Heart right ventricle (tissue), 16 donors: ENCODE results near the gene AMMECR1L. TPM values are rescaled to one million over a fixed set of nuclear protein-coding genes. Genes with fewer than 3 reads are reported as not detected.

Source experiments
- ATAC-seq, 8 donors: fragments of 200-7000 bp; cut with Tn5 transposase; one replicate each; pipeline ENCODE4 v1.9.1; 2020; ENCODE audit warnings: mild to moderate bottlenecking in 8 of 8, moderate library complexity in 8 of 8, moderate number of reproducible peaks in 1 of 8
- DNase-seq, 2 donors: peaks; one replicate each; pipeline ENCODE4 v3.0.0-alpha.2; 2020
- H3K27ac ChIP-seq, 10 donors: fragments of 200-600 bp; sonication (generic) in 2 of 10; one replicate each; pipeline versions ENCODE4 v1.5.0 to v1.8.0; 2020 to 2022; ENCODE audit warnings: mild to moderate bottlenecking in 3 of 10
- H3K27me3 ChIP-seq, 7 donors: fragments of 200-600 bp; one replicate each; pipeline ENCODE4 v1.8.0; 2021 to 2022; ENCODE audit warnings: mild to moderate bottlenecking in 2 of 7
- H3K36me3 ChIP-seq, 9 donors: fragments of 200-600 bp; sonication (generic) in 1 of 9; one replicate each; pipeline versions ENCODE4 v1.5.0 to v1.8.0; 2020 to 2022; ENCODE audit warnings: mild to moderate bottlenecking in 2 of 9
- H3K4me1 ChIP-seq, 9 donors: fragments of 200-600 bp; sonication (generic) in 1 of 9; one replicate each; pipeline versions ENCODE4 v1.5.0 to v1.8.0; 2020 to 2022; ENCODE audit warnings: mild to moderate bottlenecking in 4 of 9
- H3K4me3 ChIP-seq, 10 donors: fragments of 200-600 bp; sonication (generic) in 2 of 10; one replicate each; pipeline versions ENCODE4 v1.5.0 to v1.8.0; 2020 to 2022; ENCODE audit warnings: mild to moderate bottlenecking in 7 of 10, moderate library complexity in 2 of 10
- H3K9me3 ChIP-seq, 11 donors: fragments of 200-600 bp in 10 of 11; sonication (generic) in 2 of 11; one replicate each; pipeline versions ENCODE4 v1.5.0 to v1.8.0; 2013 to 2022; ENCODE audit warnings: mild to moderate bottlenecking in 2 of 11, control low read depth in 1 of 11, moderate library complexity in 1 of 11
- CTCF ChIP-seq, 9 donors: fragments of 200-600 bp; sonication (generic) in 2 of 9; IDR thresholded peaks; one replicate each; pipeline versions ENCODE4 v1.5.0 to v1.8.0; 2021 to 2022; ENCODE audit warnings: antibody characterized with exemption in 9 of 9, mild to moderate bottlenecking in 5 of 9, moderate library complexity in 1 of 9
- WGBS, 2 donors: extraction: QIAGEN DNeasy Blood & Tissue Kit; methylation state at CpG; one replicate each; pipeline ENCODE4 v1.1.7; 2013; ENCODE audit warnings: inconsistent platforms in 1 of 2; 5-methylcytosine and 5-hydroxymethylcytosine counted together
- intact Hi-C, 10 donors: fragments of 100-400 bp; cut with DNase I; formaldehyde crosslinking; loops; one replicate each; pipeline versions ENCODE4 v1.11.1 to v1.14.2; 2022
- polyA plus RNA-seq, 2 donors: library from polyadenylated mRNA; stranded (reverse); fragments of 200-250 nt; gene quantifications; one replicate each; pipeline ENCODE4 v1.2.3, GENCODE V29; 2013
- total RNA-seq, 10 donors: library from RNA; stranded (reverse); fragmentation: NEBNext Ultra II Directional in 3 of 10; extraction: Animal tissue kit (Norgen Biotek cat#: 25700) in 3 of 10; gene quantifications; one replicate each; pipeline versions ENCODE4 v1.2.1 to v1.2.4, GENCODE V29; 2021 to 2023
- donor health status: Arrhythmogenic right ventricular cardiomyopathy.
- donor health status: ischemic (EF 13 %, LVEDD 7.1; RV severe dilation, severe dysfunction).
- donor health status: healthy with polysubstance abuse.
- donor health status: DM: no; HTN: yes; CAD: no.
- donor health status: DM: no; HTN: no; CAD: no.
- donor health status: ischemic (EF 25% LVEDD 6.9; RV normal size, moderate dysfunction).
- donor health status: ischemic (EF 25% LVEDD 5.7; RV mildly dilated, moderate dysfunction).
- donor health status: healthy.
- donor health status: DM: yes; HTN: yes; CAD: no.
- donor health status: Ischemic cardiomyopathy.
- donor health status: ischemic (EF 35%, LVEDD 5.7; RV mildly dilated, moderate dysfunction).
- donor health status: nonischemic (EF 11% LVEDD 7.7; RV severe dilation, severe dysfunction).
- donor health status: DM: yes; HTN: yes; CAD: no.
- donor health status: PGD.
- donor health status: ischemic (EF 29% LVEDD 5.4; RV normal size, mild dysfunction).
- donor health status: nonischemic (EF 23%, LVEDD 6.1; RV moderate dilation, normal function).

Gene AMMECR1L
- total and polyA plus RNA-seq, 12 donors, result 6.6 to 13.2 (median 10.4) TPM

DNA sequence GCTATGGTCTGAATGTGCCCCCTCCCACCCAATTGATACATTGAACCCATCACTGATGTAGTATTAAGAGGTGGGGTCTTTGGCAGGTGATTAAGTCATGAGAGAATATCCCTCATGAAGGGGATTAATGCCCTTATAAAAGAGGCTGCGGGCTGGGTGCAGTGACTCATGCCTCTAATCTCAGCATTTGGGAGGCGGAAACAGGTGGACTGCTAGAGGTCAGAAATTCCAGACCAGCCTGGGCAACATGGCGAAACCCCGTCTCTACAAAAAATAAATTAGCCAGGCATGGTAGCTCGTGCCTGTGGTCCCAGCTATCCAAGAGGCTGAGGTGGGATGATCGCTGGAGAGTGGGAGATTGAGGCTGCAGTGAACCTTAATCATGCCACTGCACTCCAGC, 42.1 kb downstream of the AMMECR1L start:
- no peak for TF ChIP-seq CTCF (IDR thresholded peaks at IDR 0.05)
- 97 to 98% methylated on average over 6 of the region's 6 CpGs for WGBS, 2 donors
- peaks cover 0 to 49% (median 18%) of the 10 kb centered on the region in 9 donors for H3K36me3 ChIP-seq
- no peaks in the 10 kb centered on the region for H3K9me3 ChIP-seq
- ATAC-seq, result no peak
- DNase-seq, result no peak
- no peak overlapping the region for H3K4me3 ChIP-seq
- no peak overlapping the region for H3K27ac ChIP-seq
- no peaks in the 10 kb centered on the region for H3K4me1 ChIP-seq
- H3K27me3 ChIP-seq, result no peaks in the 10 kb centered on the region
- intact Hi-C loops, result no loop called here

DNA sequence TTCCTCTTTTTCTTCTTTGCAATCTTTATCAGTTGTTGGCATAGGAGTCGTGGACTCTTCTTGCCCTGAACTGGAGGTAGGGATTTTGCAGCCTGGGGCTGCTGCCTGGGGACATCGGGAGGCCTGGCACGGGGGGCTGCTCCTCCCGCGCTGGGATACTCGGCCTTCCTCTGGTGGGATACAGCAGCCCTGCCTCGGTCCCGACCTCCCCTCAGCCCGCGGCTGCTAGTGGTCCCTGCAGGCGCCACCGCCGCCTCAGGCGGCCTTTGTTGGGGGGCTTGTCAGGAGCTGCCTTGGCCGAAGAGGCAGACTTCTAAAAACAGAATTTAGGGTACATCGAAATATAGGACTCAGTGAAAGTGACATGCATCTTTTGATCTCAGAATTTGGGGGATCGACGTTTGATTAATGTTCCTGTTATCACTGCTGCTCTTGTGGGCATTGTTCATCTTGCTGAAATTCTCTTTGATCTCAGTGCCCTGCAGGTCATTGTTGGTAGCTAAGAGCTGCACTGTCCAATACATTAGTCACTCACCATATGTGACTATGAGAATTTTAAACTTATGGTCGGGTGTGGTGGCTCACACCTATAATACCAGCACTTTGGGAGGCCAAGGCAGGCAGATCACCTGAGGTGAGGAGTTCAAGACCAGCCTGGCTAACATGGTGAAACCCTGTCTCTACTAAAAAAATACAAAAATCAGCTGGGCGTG, 44.1 kb downstream of the AMMECR1L start:
- no peaks in the 10 kb centered on the region for H3K27me3 ChIP-seq
- peaks cover 0 to 28% (median 9%) of the 10 kb centered on the region in 9 donors for H3K36me3 ChIP-seq
- no peak for DNase-seq
- WGBS, 2 donors, result 78 to 80% methylated on average over 20 of the region's 20 CpGs
- no peaks in the 10 kb centered on the region for H3K4me1 ChIP-seq
- ATAC-seq, result no peak
- no peak for TF ChIP-seq CTCF (IDR thresholded peaks at IDR 0.05)
- no peak overlapping the region for H3K4me3 ChIP-seq
- intact Hi-C loops, result no loop called here
- H3K9me3 ChIP-seq, result no peaks in the 10 kb centered on the region
- no peak overlapping the region for H3K27ac ChIP-seq

DNA sequence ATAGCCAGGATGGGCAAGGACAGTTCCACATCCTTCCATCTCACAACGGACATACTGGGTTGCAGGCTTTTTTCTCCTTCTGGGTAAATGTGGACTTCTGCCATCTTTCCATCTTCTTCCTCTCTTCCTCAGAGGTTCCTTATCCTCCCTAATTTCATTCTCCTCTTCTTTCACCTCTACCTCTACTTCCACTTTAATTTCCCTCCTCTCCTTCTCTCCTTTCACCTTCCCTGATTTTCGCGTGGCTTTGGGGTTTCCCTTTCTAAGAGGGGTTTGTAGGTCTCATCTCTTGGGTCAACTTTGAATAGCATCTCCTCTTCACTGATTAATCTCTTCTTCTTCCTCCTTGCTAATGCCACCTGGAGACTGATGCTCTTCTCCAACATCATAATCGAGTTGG, 44.9 kb downstream of the AMMECR1L start:
- DNase-seq (no peak), ATAC-seq (no peak)
- TF ChIP-seq CTCF (IDR thresholded peaks at IDR 0.05), result no peak
- Histone ChIP-seq H3K36me3 (peaks cover 0 to 21% (median 2%) of the 10 kb centered on the region in 9 donors), H3K27me3 (no peaks in the 10 kb centered on the region), H3K4me1 (no peaks in the 10 kb centered on the region), H3K4me3 (no peak overlapping the region), H3K9me3 (no peaks in the 10 kb centered on the region), H3K27ac (no peak overlapping the region)
- intact Hi-C loops, result no loop called here
- WGBS, 2 donors, result 89% methylated on average over 4 of the region's 4 CpGs

GRCh38 chr2:127834951-127835350, 50.8 kb downstream of the AMMECR1L start:
- no peak overlapping the region for H3K4me3 ChIP-seq
- peaks cover 0 to 8% (median 0%) of the 10 kb centered on the region in 9 donors for H3K4me1 ChIP-seq
- no peak for DNase-seq
- no peak overlapping the region for H3K27ac ChIP-seq
- no peaks in the 10 kb centered on the region for H3K9me3 ChIP-seq
- no peak for ATAC-seq
- no peaks in the 10 kb centered on the region for H3K36me3 ChIP-seq
- no peak for TF ChIP-seq CTCF (IDR thresholded peaks at IDR 0.05)
- WGBS, 2 donors, result 64 to 93% methylated on average over 3 of the region's 3 CpGs
- intact Hi-C loops, result no loop called here
- no peaks in the 10 kb centered on the region for H3K27me3 ChIP-seq
